HUES6 (cell line): Measurements from ENCODE around the gene ADIPOQ.
"Not testable (repeated sequence)": the region's sequence is repeated elsewhere in the genome, so short reads cannot be mapped to it uniquely, and the experiment has no call there.

Experiments used
- H3K27ac ChIP-seq: 2 replicates; pipeline ENCODE4 v1.7.0; 2013; ENCODE audit warnings: low read depth, mild to moderate bottlenecking, low read length, inconsistent platforms
- H3K27me3 ChIP-seq: 2 replicates; pipeline ENCODE4 v1.6.1; 2013; ENCODE audit warnings: low read length; ENCODE audit not compliant: control insufficient read depth, insufficient read depth
- H3K36me3 ChIP-seq: 2 replicates; pipeline ENCODE4 v1.6.1; 2013; ENCODE audit warnings: low read length; ENCODE audit not compliant: control insufficient read depth, insufficient read depth
- H3K4me1 ChIP-seq: 2 replicates; pipeline ENCODE4 v1.6.1; 2013; ENCODE audit warnings: low read length; ENCODE audit not compliant: control insufficient read depth, insufficient read depth
- H3K4me3 ChIP-seq: 2 replicates; pipeline ENCODE4 v1.5.1; 2013; ENCODE audit warnings: low read depth, low read length
- H3K9ac ChIP-seq: one replicate; pipeline ENCODE4 v1.6.1; 2013; ENCODE audit warnings: mild to moderate bottlenecking, low read length
- H3K9me3 ChIP-seq: 2 replicates; pipeline ENCODE4 v1.6.1; 2013; ENCODE audit warnings: low read depth, low read length; ENCODE audit not compliant: control insufficient read depth, insufficient read depth

Gene ADIPOQ

DNA sequence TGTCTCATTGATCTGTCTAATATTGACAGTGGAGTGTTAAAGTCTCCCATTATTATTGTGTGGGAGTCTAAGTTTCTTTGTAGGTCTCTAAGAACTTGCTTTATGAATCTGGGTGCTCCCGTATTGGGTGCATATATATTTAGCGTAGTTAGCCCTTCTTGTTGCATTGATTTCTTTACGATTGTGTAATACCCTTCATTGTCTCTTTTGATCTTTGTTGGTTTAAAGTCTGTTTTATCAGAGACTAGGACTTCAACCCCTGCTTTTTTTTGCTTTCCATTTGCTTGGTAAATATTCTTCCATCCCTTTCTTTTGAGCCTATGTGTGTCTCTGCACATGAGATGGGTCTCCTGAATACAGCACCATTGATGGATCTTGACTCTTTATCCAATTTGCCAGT, 64.6 kb downstream of the ADIPOQ start:
- H3K9ac ChIP-seq, H3K4me3 ChIP-seq, H3K27ac ChIP-seq, H3K27me3 ChIP-seq, H3K36me3 ChIP-seq: not testable (repeated sequence)
- Histone ChIP-seq H3K4me1 (peaks cover 12% of the 10 kb centered on the region), H3K9me3 (peaks cover 14% of the 10 kb centered on the region; the same call in 1 of the 2 replicates)
